Measurements from ENCODE around the gene MYL12B. TPM values are rescaled to one million over a fixed set of nuclear protein-coding genes. Genes with fewer than 3 reads are reported as not detected.

MYL12B gene
- total and polyA plus RNA-seq, 2 experiments from 2014 or later = 519 to 721 TPM

DNA sequence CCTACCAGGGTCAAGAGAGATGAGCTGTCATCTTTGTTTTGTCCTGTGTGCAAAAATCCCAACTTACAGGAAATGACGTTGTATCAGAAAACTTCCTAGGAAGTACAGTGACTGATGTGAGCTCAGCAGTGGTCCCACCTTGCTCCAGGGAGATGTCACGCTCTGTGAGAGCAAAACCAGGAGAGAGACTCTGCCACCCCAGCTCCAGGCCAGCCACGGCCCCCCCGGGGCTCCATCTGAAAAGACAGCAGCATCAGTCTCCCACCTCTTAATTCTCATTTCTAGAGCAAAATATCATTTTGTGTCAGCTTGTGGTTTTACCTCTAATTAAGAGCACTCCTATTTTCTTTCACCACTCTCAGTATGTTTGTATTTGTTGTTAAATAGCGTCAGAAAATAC lies 57.5 kb downstream of the MYL12B start:
- H3K9me3 ChIP-seq (ENCODE audit: low read depth) = no peaks in the 10 kb centered on the region
- no peaks in the 10 kb centered on the region for H3K79me2 ChIP-seq
- no peaks in the 10 kb centered on the region for H3K9me2 ChIP-seq (replicated peaks; ENCODE audit: insufficient read depth)
- no peak overlapping the region for H3K4me2 ChIP-seq
- no peak for TF ChIP-seq EZH2 (IDR thresholded peaks at IDR 0.05; ENCODE audit: borderline replicate concordance)
- TF ChIP-seq, protein P1, sequence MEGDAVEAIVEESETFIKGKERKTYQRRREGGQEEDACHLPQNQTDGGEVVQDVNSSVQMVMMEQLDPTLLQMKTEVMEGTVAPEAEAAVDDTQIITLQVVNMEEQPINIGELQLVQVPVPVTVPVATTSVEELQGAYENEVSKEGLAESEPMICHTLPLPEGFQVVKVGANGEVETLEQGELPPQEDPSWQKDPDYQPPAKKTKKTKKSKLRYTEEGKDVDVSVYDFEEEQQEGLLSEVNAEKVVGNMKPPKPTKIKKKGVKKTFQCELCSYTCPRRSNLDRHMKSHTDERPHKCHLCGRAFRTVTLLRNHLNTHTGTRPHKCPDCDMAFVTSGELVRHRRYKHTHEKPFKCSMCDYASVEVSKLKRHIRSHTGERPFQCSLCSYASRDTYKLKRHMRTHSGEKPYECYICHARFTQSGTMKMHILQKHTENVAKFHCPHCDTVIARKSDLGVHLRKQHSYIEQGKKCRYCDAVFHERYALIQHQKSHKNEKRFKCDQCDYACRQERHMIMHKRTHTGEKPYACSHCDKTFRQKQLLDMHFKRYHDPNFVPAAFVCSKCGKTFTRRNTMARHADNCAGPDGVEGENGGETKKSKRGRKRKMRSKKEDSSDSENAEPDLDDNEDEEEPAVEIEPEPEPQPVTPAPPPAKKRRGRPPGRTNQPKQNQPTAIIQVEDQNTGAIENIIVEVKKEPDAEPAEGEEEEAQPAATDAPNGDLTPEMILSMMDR (IDR thresholded peaks at IDR 0.05; ENCODE audit: poor library complexity) = no peak
- TF ChIP-seq EZH2phosphoT487 (IDR thresholded peaks at IDR 0.05; ENCODE audit: low read depth, severe bottlenecking, unreplicated experiment) = no peak
- no peak for DNase-seq (ENCODE audit: low spot score)
- H3K36me3 ChIP-seq (replicated peaks; ENCODE audit: insufficient read depth, low read depth) = no peaks in the 10 kb centered on the region
- no peaks in the 10 kb centered on the region for H3K4me1 ChIP-seq (ENCODE audit: insufficient read depth)
- no peak overlapping the region for H3K4me3 ChIP-seq
- no peak overlapping the region for H3K27ac ChIP-seq
- H3K27me3 ChIP-seq = no peaks in the 10 kb centered on the region
- WGBS (ENCODE audit: low lambda C conversion rate, missing lambda C conversion rate) = 82% methylated on average over 5 of the region's 5 CpGs
- H2AFZ ChIP-seq = no peak overlapping the region
- no peaks in the 10 kb centered on the region for H4K20me1 ChIP-seq (ENCODE audit: insufficient read depth, poor library complexity, severe bottlenecking)

DNA sequence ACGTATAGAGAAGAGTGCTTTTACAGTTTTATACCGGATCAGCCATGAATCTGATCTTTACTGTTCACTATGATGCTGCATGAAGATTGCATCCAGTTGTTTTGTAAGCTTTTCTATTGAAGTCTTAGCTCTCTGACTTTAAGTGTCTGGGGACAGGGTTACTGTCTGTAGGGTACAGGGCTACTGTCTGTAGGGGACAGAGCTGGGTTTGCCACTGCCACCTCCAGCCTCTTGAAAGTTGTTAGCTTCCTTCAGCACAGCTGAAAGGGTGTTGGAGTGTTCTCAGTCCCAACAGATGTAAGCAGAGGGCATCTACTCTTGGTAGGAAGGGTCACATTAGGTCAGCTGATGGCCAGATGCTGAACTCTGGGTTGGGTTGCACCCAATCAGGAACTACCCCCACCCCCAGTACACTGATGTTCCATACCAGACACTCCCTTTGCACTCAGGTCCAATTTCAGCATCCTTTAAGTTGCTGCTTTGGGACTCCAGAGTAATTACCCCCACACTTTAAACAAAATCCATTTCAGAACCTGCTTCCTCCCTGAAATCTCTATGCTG lies 58.0 kb downstream of the MYL12B start:
- no peaks in the 10 kb centered on the region for H3K79me2 ChIP-seq
- DNase-seq (ENCODE audit: low spot score) = no peak
- no peaks in the 10 kb centered on the region for H3K4me1 ChIP-seq (ENCODE audit: insufficient read depth)
- no peak overlapping the region for H3K4me3 ChIP-seq
- H3K4me2 ChIP-seq = no peak overlapping the region
- H3K36me3 ChIP-seq (replicated peaks; ENCODE audit: insufficient read depth, low read depth) = no peaks in the 10 kb centered on the region
- WGBS (ENCODE audit: low lambda C conversion rate, missing lambda C conversion rate) = 78% methylated on average over 2 of the region's 2 CpGs
- no peaks in the 10 kb centered on the region for H3K9me2 ChIP-seq (replicated peaks; ENCODE audit: insufficient read depth)
- H2AFZ ChIP-seq = no peak overlapping the region
- H3K27me3 ChIP-seq = no peaks in the 10 kb centered on the region
- H4K20me1 ChIP-seq (ENCODE audit: insufficient read depth, poor library complexity, severe bottlenecking) = no peaks in the 10 kb centered on the region
- no peaks in the 10 kb centered on the region for H3K9me3 ChIP-seq (ENCODE audit: low read depth)
- TF ChIP-seq EZH2phosphoT487 (IDR thresholded peaks at IDR 0.05; ENCODE audit: low read depth, severe bottlenecking, unreplicated experiment) (no peak), EZH2 (IDR thresholded peaks at IDR 0.05; ENCODE audit: borderline replicate concordance) (no peak)
- TF ChIP-seq, protein P1 (IDR thresholded peaks at IDR 0.05; ENCODE audit: poor library complexity) = no peak
- no peak overlapping the region for H3K27ac ChIP-seq

DNA sequence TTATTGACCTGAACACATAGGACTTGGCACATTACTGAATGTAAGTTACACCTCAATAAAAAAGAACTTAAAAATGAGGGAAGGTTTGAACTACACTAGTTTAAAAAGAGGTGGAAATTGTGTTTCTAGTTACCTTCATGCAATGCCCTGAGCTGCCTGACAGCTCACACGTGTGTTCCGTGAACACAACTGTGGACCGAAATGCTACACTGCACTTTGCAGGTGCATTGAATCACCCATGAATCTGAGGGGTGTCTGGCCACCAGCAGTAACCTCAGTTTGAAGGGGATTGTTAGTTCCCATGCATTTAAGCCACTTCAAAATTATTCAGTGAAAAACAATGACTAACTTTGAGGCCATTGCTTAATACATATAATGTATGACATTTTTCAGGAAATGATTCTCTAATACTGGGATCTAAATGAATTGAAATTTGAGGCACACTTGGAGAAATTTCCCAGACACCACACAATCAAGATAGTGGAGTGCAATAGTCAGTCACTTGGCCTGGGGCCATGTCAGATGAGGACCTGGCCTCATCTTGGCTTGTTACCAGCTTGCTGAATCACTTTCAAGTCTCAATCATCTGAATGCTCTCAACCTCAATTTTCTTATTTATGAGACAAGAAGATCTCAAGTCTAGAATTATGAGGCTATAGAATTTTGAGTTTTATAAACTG lies 59.3 kb downstream of the MYL12B start:
- DNase-seq (ENCODE audit: low spot score) = peak; percentile 48
- Histone ChIP-seq H3K79me2 (no peaks in the 10 kb centered on the region), H3K9me3 (ENCODE audit: low read depth) (no peaks in the 10 kb centered on the region), H3K36me3 (replicated peaks; ENCODE audit: insufficient read depth, low read depth) (no peaks in the 10 kb centered on the region), H3K9me2 (replicated peaks; ENCODE audit: insufficient read depth) (no peaks in the 10 kb centered on the region), H3K4me2 (no peak overlapping the region), H4K20me1 (ENCODE audit: insufficient read depth, poor library complexity, severe bottlenecking) (no peaks in the 10 kb centered on the region), H3K27ac (no peak overlapping the region), H2AFZ (no peak overlapping the region), H3K27me3 (no peaks in the 10 kb centered on the region), H3K4me1 (ENCODE audit: insufficient read depth) (no peaks in the 10 kb centered on the region), H3K4me3 (no peak overlapping the region)
- 87% methylated on average over 3 of the region's 3 CpGs for WGBS (ENCODE audit: low lambda C conversion rate, missing lambda C conversion rate)
- no peak for TF ChIP-seq EZH2 (IDR thresholded peaks at IDR 0.05; ENCODE audit: borderline replicate concordance)
- TF ChIP-seq, protein P1 (IDR thresholded peaks at IDR 0.05; ENCODE audit: poor library complexity) = no peak
- no peak for TF ChIP-seq EZH2phosphoT487 (IDR thresholded peaks at IDR 0.05; ENCODE audit: low read depth, severe bottlenecking, unreplicated experiment)
